NCI-H2196 treated with DMSO at 0.1 percent for 48 hours (cell line): ENCODE measurements around the gene TIMM10B.
A peak's percentile ranks its signal among the peaks of the same experiment; 100 is the strongest.

Experiments used
- DNase-seq: peaks from one replicate; lab custom pipeline; 2025; ENCODE audit not compliant: unreplicated experiment; lab: John Stamatoyannopoulos, UW

Gene TIMM10B

GRCh38 chr11:6481012-6481923, at the start of gene TIMM10B, which contains the start of gene ARFIP2:
TIMM10B (plus strand) TSS chr11:6481501; CDS start chr11:6481517, 16 bp downstream.
ARFIP2 (minus strand) TSS chr11:6481331; CDS start chr11:6480421, 910 bp downstream.
- peak; percentile 95 for DNase-seq

- DNase-seq, result peak; percentile 56
Observed at GRCh38 chr11:6431861-6432260, 49.4 kb upstream of the TIMM10B start.

GRCh38 chr11:6433998-6434660, 47.2 kb upstream of the TIMM10B start:
- no peak for DNase-seq

GRCh38 chr11:6437423-6437822, 43.9 kb upstream of the TIMM10B start:
- no peak for DNase-seq

- DNase-seq, result no peak
Observed at GRCh38 chr11:6437993-6438392, 43.3 kb upstream of the TIMM10B start.

GRCh38 chr11:6438979-6439571, 42.2 kb upstream of the TIMM10B start:
- DNase-seq, result peak; percentile 64

- no peak for DNase-seq
Observed at GRCh38 chr11:6440906-6441358, 40.4 kb upstream of the TIMM10B start, which contains the start of gene HPX. HPX (minus strand) TSS chr11:6440987; CDS start chr11:6440963, 24 bp downstream.

GRCh38 chr11:6442441-6442840, 38.9 kb upstream of the TIMM10B start:
- no peak for DNase-seq

- DNase-seq, result no peak
Observed at GRCh38 chr11:6443269-6444003, 37.9 kb upstream of the TIMM10B start.

- no peak for DNase-seq
Observed at GRCh38 chr11:6448574-6448973, 32.7 kb upstream of the TIMM10B start.

GRCh38 chr11:6452219-6452618, 29.1 kb upstream of the TIMM10B start:
- DNase-seq, result no peak

GRCh38 chr11:6453152-6453551, 28.1 kb upstream of the TIMM10B start:
- no peak for DNase-seq

- DNase-seq, result no peak
Observed at GRCh38 chr11:6455070-6455469, 26.2 kb upstream of the TIMM10B start.

GRCh38 chr11:6456361-6457073, 24.8 kb upstream of the TIMM10B start:
- no peak for DNase-seq

- DNase-seq, result no peak
Observed at GRCh38 chr11:6457581-6458320, 23.6 kb upstream of the TIMM10B start.

- DNase-seq, result no peak
Observed at GRCh38 chr11:6458352-6459098, 22.8 kb upstream of the TIMM10B start.

GRCh38 chr11:6459099-6459450, 22.2 kb upstream of the TIMM10B start:
- DNase-seq, result no peak

- DNase-seq, result peak; percentile 84
Observed at GRCh38 chr11:6468712-6469495, 12.4 kb upstream of the TIMM10B start.
